GM21576 (cell line): ENCODE results near the gene CSF1.
"Not testable (repeated sequence)": the region's sequence is repeated elsewhere in the genome, so short reads cannot be mapped to it uniquely, and the experiment has no call there.

ENCODE experiments used
- ATAC-seq: cut with Tn5 transposase; IDR thresholded peaks from one replicate; pipeline ENCODE4 v1.9.1; 2021; ENCODE audit warnings: mild to moderate bottlenecking, moderate library complexity; ENCODE audit not compliant: unreplicated experiment

CSF1 gene, protein sequence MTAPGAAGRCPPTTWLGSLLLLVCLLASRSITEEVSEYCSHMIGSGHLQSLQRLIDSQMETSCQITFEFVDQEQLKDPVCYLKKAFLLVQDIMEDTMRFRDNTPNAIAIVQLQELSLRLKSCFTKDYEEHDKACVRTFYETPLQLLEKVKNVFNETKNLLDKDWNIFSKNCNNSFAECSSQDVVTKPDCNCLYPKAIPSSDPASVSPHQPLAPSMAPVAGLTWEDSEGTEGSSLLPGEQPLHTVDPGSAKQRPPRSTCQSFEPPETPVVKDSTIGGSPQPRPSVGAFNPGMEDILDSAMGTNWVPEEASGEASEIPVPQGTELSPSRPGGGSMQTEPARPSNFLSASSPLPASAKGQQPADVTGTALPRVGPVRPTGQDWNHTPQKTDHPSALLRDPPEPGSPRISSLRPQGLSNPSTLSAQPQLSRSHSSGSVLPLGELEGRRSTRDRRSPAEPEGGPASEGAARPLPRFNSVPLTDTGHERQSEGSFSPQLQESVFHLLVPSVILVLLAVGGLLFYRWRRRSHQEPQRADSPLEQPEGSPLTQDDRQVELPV

DNA sequence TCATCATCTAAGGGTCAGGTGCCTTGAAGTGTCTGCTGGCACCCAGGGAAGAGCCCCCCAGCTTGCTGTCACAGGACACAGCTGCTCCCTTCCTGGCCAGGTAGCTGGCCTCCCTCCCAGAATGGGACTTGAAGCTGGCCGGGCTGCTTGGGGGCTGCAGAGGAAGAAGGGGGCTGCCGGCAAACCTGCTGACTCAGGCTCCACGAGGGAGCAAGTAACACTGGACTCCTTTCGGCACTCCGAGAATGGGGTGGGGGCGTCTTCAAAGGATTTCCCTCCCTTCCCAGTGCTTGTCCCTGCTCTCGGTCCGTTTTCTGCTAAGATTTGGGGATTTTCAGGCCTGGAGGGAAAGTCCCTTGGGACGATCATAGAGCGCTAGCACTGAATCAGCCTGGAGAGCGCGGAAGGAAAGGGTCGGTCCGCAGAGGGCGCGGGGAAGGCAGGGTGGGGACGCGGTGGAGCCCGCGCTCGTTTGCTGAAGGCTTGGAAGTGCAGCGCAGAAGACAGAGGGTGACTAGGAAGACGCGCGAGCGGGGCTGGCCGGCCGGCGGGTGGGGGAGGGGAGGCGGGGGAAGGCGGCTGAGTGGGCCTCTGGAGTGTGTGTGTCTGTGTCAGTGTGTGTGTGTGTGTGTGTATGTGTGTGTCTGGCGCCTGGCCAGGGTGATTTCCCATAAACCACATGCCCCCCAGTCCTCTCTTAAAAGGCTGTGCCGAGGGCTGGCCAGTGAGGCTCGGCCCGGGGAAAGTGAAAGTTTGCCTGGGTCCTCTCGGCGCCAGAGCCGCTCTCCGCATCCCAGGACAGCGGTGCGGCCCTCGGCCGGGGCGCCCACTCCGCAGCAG, at the start of gene CSF1:
CSF1 (plus strand) TSS at position 727 of the 840 bp plus-strand sequence. CDS start 175 bp downstream, outside the sequence.
- no peak for ATAC-seq

- not testable (repeated sequence) for ATAC-seq
These were observed 49.0 kb upstream of the CSF1 start for GRCh38 chr1:109861616-109862015.

- ATAC-seq = no peak
These were observed 47.0 kb upstream of the CSF1 start for GRCh38 chr1:109863667-109864046.

- ATAC-seq = no peak
These were observed 46.4 kb upstream of the CSF1 start for GRCh38 chr1:109864047-109864822.

DNA sequence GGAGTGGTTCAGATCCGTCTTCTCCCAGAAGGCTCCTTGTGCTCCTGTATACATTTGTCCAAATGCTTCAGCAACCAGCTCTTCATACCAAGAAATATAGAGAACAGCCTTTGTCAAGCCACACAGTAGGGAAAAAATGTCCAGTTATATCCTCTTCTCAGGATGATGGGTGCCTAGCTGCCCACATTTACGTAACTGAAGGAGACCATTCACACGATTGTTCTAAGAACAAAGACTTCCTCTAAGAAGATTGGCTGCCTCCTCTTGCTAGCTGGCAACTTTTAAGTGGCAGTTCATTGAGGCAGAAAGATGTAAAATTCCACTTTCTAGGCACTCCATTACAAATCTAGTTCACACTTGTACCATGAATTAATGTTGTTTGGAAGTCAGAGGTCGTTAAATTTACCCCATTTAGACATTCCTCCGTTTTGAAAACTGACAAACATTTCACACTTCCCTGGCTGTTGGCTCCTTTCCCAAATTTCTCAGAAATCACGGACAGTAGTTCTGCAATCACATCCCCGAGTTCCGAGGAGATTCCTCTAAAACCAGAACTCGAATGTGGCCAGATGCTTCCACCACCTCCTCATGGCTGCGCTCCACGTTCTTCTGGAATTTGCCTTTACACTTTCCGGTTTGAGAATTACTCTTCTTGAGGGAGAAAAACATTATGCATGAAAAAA, 45.6 kb upstream of the CSF1 start:
- ATAC-seq = no peak

- ATAC-seq = no peak
These were observed 44.6 kb upstream of the CSF1 start for GRCh38 chr1:109866071-109866470.

GRCh38 chr1:109873278-109874175, 37.1 kb upstream of the CSF1 start:
- no peak for ATAC-seq

DNA sequence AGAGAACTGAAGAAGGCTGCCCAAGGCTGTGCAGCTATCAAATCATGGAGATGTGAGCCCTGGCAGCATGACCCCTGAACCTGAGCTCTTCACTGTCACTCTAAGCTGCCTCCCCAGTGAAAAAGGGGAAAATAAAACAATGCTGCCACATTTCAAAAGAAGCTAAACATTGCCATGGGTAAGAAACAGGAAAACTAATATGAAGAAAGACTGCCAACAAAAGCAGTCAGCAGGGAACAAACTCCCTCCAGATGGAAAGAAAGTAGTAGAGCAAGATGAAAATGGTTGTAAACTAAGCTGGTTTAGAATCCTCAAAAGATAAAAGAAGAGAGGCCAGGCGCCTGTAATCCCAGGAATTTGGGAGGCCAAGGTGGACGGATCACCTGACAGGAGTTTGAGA, 36.2 kb upstream of the CSF1 start:
- ATAC-seq = no peak

DNA sequence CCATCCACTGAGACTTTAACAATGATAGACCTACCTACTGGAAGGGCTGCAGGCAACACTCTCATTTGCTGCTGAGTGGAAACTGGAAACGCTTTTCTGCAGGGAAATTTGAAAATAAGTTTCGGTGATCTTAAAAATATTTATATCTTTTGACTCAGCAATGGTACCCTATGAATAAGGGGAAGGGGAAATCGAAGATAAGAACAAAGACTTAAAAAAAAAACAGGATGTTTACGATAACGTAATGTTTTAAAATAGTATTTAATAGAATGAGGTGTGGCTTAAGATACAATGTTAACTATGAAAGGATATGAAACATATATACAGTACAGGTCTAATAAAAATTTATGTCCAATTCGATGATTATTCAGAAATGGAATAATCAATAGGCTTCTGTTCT, 34.8 kb upstream of the CSF1 start:
- no peak for ATAC-seq

GRCh38 chr1:109876617-109877316, 33.9 kb upstream of the CSF1 start:
- no peak for ATAC-seq

DNA sequence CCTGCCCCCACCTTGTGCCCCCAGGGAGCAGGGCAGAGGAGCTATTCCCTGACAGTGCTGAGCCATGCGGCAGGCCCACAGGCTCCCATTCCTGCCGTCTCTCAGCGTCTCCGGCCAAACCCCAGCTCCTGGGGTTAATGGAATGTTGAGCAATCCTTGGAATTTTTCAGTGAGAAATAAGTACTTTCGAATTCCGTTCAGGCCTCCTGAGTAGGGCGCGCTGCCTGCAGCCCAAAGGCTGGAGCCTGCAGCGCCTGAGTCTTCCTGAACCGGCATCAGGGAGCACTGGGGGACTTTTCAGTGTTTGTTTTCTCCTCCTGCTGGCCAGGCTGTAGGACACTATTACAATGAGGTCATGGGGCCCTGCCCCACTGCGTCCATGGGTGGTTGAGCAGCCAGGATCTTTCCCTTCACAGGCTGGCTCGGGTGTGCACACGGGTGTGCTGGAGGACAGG, 33.3 kb upstream of the CSF1 start:
- no peak for ATAC-seq

GRCh38 chr1:109877776-109878175, 32.9 kb upstream of the CSF1 start:
- no peak for ATAC-seq

GRCh38 chr1:109878531-109879104, 32.0 kb upstream of the CSF1 start:
- no peak for ATAC-seq

GRCh38 chr1:109879371-109879770, 31.3 kb upstream of the CSF1 start:
- ATAC-seq = not testable (repeated sequence)

GRCh38 chr1:109879881-109880525, 30.6 kb upstream of the CSF1 start:
- ATAC-seq = no peak

DNA sequence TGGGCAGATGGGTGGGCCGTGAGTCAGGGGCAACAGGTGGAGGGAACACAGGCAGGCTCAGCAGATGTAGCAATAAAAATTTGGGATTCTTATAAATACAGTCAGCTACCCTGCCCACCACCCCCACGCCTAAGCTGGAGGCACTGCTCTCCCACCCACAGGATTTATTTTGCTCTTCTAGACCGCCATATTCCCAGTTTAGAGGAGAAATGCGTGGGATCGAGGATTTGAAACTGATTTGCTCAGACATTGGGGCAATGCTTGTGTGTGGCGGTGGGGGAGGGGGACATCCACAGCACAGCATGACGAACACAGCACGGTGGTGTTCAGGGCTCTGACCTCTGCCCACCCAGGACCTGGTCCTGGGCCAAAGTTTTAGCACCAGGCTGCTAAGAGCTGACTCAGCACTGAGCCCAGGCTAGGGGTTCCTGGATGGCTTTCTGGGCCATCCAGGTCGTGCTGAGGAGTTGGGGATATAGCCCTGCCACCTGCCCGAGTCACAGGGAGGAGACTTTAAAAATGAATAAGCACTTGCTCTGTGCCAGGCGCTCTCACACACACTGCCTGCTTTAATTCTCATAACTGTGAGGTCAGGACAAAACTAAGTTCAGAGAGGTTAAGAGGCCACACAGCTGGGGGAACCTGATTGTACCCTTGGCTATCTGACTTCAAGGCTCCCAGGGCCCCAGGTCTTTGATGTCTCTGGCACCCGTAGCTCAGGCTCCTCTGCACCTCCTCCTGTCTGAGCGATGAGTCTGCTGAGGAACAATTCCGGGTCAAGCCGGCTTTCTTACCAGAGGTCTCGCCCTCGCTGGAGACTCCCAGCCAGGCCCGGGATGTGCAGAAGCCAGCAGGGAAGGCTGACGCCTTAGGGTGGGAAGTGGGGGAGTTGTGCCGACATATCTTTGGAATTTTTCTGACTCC, 29.4 kb upstream of the CSF1 start:
- ATAC-seq = no peak

GRCh38 chr1:109881906-109882287, 28.8 kb upstream of the CSF1 start:
- ATAC-seq = no peak
